IMR-90 (cell line): ENCODE data around the gene COL25A1. TPM values are rescaled to one million over a fixed set of nuclear protein-coding genes. Genes with fewer than 3 reads are reported as not detected.

ENCODE experiments used
- ATAC-seq: fragments of 200-7000 bp; cut with Tn5 transposase; 2 replicates; pipeline ENCODE4 v1.9.1; 2020; ENCODE audit warnings: low read depth, mild to moderate bottlenecking, moderate library complexity
- BruUV-seq: library from RNA; stranded (reverse); fragments of 400-500 nt; replicated peaks from 2 replicates; lab custom pipeline; 2021; lab: Mats Ljungman, UMichigan
- CTCF ChIA-PET: fragments of 300-600 bp; formaldehyde crosslinking; extraction: SDS; loops from one replicate; lab custom pipeline; 2021; ENCODE audit warnings: antibody characterized with exemption; lab: Yijun Ruan, JAX
- POLR2A ChIA-PET: fragments of 300-600 bp; sonication (Branson Sonifier 250); formaldehyde crosslinking; loops from one replicate; lab custom pipeline; 2022; ENCODE audit warnings: antibody characterized with exemption; ENCODE audit not compliant: unreplicated experiment; lab: Charles Lee
- DNase-seq: peaks from one replicate; pipeline ENCODE4 v3.0.0; 2013
- H2AFZ ChIP-seq: replicated peaks from 2 replicates; pipeline ENCODE3; 2013; ENCODE audit warnings: low read length, mild to moderate bottlenecking; ENCODE audit not compliant: poor library complexity
- H2AK5ac ChIP-seq: 2 replicates; pipeline ENCODE4 v1.6.1; 2013; ENCODE audit warnings: low read depth, low read length, inconsistent platforms
- H2AK9ac ChIP-seq: replicated peaks from 2 replicates; pipeline ENCODE3; 2013; ENCODE audit warnings: mild to moderate bottlenecking, low read depth, low read length, moderate library complexity; ENCODE audit not compliant: poor library complexity
- H2BK120ac ChIP-seq: 2 replicates; pipeline ENCODE4 v1.6.1; 2013; ENCODE audit warnings: low read depth, low read length, inconsistent platforms
- H2BK15ac ChIP-seq: 3 replicates; pipeline ENCODE4 v1.6.1; 2013; ENCODE audit warnings: low read depth, low read length, inconsistent platforms
- H2BK20ac ChIP-seq: 2 replicates; pipeline ENCODE4 v1.6.1; 2013; ENCODE audit warnings: low read depth, mild to moderate bottlenecking, inconsistent platforms, low read length, moderate library complexity
- H2BK5ac ChIP-seq: 2 replicates; pipeline ENCODE4 v1.6.1; 2013; ENCODE audit warnings: mild to moderate bottlenecking, low read depth, low read length, inconsistent platforms; ENCODE audit not compliant: poor library complexity, severe bottlenecking
- H3K14ac ChIP-seq: replicated peaks from 2 replicates; pipeline ENCODE4 v1.6.1; 2013; ENCODE audit warnings: low read depth, low read length, inconsistent platforms
- H3K18ac ChIP-seq: 2 replicates; pipeline ENCODE4 v1.6.1; 2013; ENCODE audit warnings: low read depth, low read length, control low read depth
- H3K23ac ChIP-seq: 2 replicates; pipeline ENCODE4 v1.6.1; 2013; ENCODE audit warnings: low read depth, low read length, inconsistent platforms
- H3K27ac ChIP-seq: 2 replicates; pipeline ENCODE4 v1.5.1; 2013; ENCODE audit warnings: mild to moderate bottlenecking, control low read depth, low read length; ENCODE audit not compliant: insufficient read depth
- H3K27me3 ChIP-seq: 2 replicates; pipeline ENCODE4 v1.6.1; 2013; ENCODE audit warnings: low read length; ENCODE audit not compliant: control insufficient read depth, insufficient read depth
- H3K36me3 ChIP-seq: 2 replicates; pipeline ENCODE4 v1.6.1; 2013; ENCODE audit warnings: low read length, mixed read lengths; ENCODE audit not compliant: control insufficient read depth, insufficient read depth
- H3K4ac ChIP-seq: 2 replicates; pipeline ENCODE4 v1.6.1; 2013; ENCODE audit warnings: low read depth, low read length, inconsistent platforms
- H3K4me1 ChIP-seq: 2 replicates; pipeline ENCODE4 v1.6.1; 2013; ENCODE audit warnings: low read length, mixed read lengths; ENCODE audit not compliant: control insufficient read depth, insufficient read depth
- H3K4me2 ChIP-seq: 2 replicates; pipeline ENCODE4 v1.6.1; 2013; ENCODE audit warnings: low read depth, mild to moderate bottlenecking, control low read depth, low read length, moderate library complexity
- H3K4me3 ChIP-seq: 2 replicates; pipeline ENCODE4 v1.5.1; 2013; ENCODE audit warnings: low read depth, mild to moderate bottlenecking, control low read depth, low read length, moderate library complexity; ENCODE audit not compliant: insufficient read depth
- H3K56ac ChIP-seq: 2 replicates; pipeline ENCODE4 v1.6.1; 2013; ENCODE audit warnings: low read length, inconsistent platforms; ENCODE audit not compliant: insufficient read depth; ENCODE audit errors: extremely low read depth
- H3K79me1 ChIP-seq, 2 experiments: 2 replicates each; pipeline ENCODE4 v1.6.1; 2013; ENCODE audit warnings: low read length in 2 of 2, inconsistent platforms in 1 of 2, low read depth in 1 of 2
- H3K9ac ChIP-seq: 2 replicates; pipeline ENCODE4 v1.6.1; 2013; ENCODE audit warnings: low read depth, low read length, control low read depth
- H3K9me1 ChIP-seq: 2 replicates; pipeline ENCODE4 v1.6.1; 2013; ENCODE audit warnings: low read length, inconsistent platforms; ENCODE audit not compliant: insufficient read depth
- H3K9me3 ChIP-seq: 2 replicates; pipeline ENCODE4 v1.6.1; 2013; ENCODE audit warnings: low read length; ENCODE audit not compliant: control insufficient read depth, insufficient read depth
- H4K20me1 ChIP-seq: 2 replicates; pipeline ENCODE4 v1.6.1; 2013; ENCODE audit warnings: low read length, inconsistent platforms; ENCODE audit not compliant: insufficient read depth
- H4K5ac ChIP-seq: 2 replicates; pipeline ENCODE4 v1.6.1; 2013; ENCODE audit warnings: mild to moderate bottlenecking, low read depth, low read length, control low read depth
- H4K8ac ChIP-seq, 2 experiments: 2 replicates each; pipeline ENCODE4 v1.6.1; 2013; ENCODE audit warnings: low read depth in 2 of 2, low read length in 2 of 2, control low read depth in 1 of 2, inconsistent platforms in 1 of 2
- H4K91ac ChIP-seq: 2 replicates; pipeline ENCODE4 v1.6.1; 2013; ENCODE audit warnings: low read depth, low read length, inconsistent platforms; ENCODE audit not compliant: insufficient read depth
- BHLHE40 ChIP-seq: fragments of 150-350 bp; IDR thresholded peaks from 2 replicates; pipeline ENCODE4 v1.6.1; 2016; ENCODE audit warnings: mild to moderate bottlenecking, low read depth, low read length
- CEBPB ChIP-seq: IDR thresholded peaks from 2 replicates; pipeline ENCODE4 v1.6.1; 2012; ENCODE audit warnings: low read depth, low read length, improper control_type of control experiment
- CHD1 ChIP-seq: IDR thresholded peaks from 2 replicates; pipeline ENCODE4 v1.6.1; 2012; ENCODE audit warnings: low read depth, low read length, improper control_type of control experiment
- FOS ChIP-seq: fragments of 150-350 bp; IDR thresholded peaks from 2 replicates; pipeline ENCODE4 v1.6.1; 2016; ENCODE audit warnings: low read depth, low read length
- MAZ ChIP-seq: IDR thresholded peaks from 2 replicates; pipeline ENCODE4 v1.6.1; 2012; ENCODE audit warnings: low read depth, mild to moderate bottlenecking, low read length, improper control_type of control experiment, moderate library complexity, borderline replicate concordance
- MXI1 ChIP-seq: IDR thresholded peaks from 2 replicates; pipeline ENCODE4 v1.6.1; 2012; ENCODE audit warnings: low read depth, mild to moderate bottlenecking, low read length, moderate library complexity, borderline replicate concordance
- NFE2L2 ChIP-seq: fragments of 150-350 bp; IDR thresholded peaks from 2 replicates; pipeline ENCODE4 v1.6.1; 2016; ENCODE audit warnings: low read depth, mild to moderate bottlenecking, low read length
- POLR2A ChIP-seq: IDR thresholded peaks from 2 replicates; pipeline ENCODE4 v1.6.1; 2012; ENCODE audit warnings: mild to moderate bottlenecking, low read depth, low read length
- RAD21 ChIP-seq: IDR thresholded peaks from 2 replicates; pipeline ENCODE4 v1.6.1; 2012; ENCODE audit warnings: low read length, improper control_type of control experiment
- RCOR1 ChIP-seq: IDR thresholded peaks from 2 replicates; pipeline ENCODE4 v1.6.1; 2012; ENCODE audit warnings: mild to moderate bottlenecking, low read length, improper control_type of control experiment; ENCODE audit not compliant: insufficient replicate concordance
- RFX5 ChIP-seq: IDR thresholded peaks from 2 replicates; pipeline ENCODE4 v1.8.0; 2012; ENCODE audit warnings: low read depth, mild to moderate bottlenecking, low read length, moderate library complexity
- SMC3 ChIP-seq: fragments of 150-350 bp; IDR thresholded peaks from 2 replicates; pipeline ENCODE4 v1.6.1; 2016; ENCODE audit warnings: low read depth, mild to moderate bottlenecking, antibody characterized with exemption, low read length, moderate library complexity
- WGBS, 2 experiments: methylation state at CpG; one replicate each; pipeline versions ENCODE4 v1.1.5 to v1.1.7; 2013; ENCODE audit warnings: missing lambda C conversion rate in 2 of 2; ENCODE audit not compliant: insufficient read length in 1 of 2; ENCODE audit errors: extremely low coverage in 2 of 2; 5-methylcytosine and 5-hydroxymethylcytosine counted together
- dilution Hi-C: fragments of 300-500 bp; cut with HindIII; formaldehyde crosslinking; loops from one replicate; pipeline ENCODE4 v1.14.3; 2018; ENCODE audit warnings: low sequenced_read_pairs; ENCODE audit not compliant: unreplicated experiment
- in situ Hi-C: fragments of 300-500 bp; cut with MboI; formaldehyde crosslinking; loops from 3 replicates; pipeline ENCODE4 v1.14.3; 2019; ENCODE audit warnings: low sequenced_read_pairs, inconsistent platforms, mixed read lengths
- intact Hi-C: fragments of 100-400 bp; cut with micrococcal nuclease; formaldehyde crosslinking; loops from 2 replicates; pipeline ENCODE4 v1.10.0; 2022
- polyA plus RNA-seq, 3 experiments: library from polyadenylated mRNA; depleted of rRNA; stranded (reverse); fragments of >200 nt; gene quantifications; 2 replicates each; pipeline ENCODE4 v1.2.3, GENCODE V29; 2012; ENCODE audit warnings: low replicate concordance in 1 of 3
- total RNA-seq: library from RNA; depleted of rRNA; stranded (reverse); fragments of >200 nt; gene quantifications from 2 replicates; pipeline ENCODE4 v1.2.3, GENCODE V29; 2012
- TF ChIP-seq, protein P1 (sequence below): fragments of 150-350 bp; IDR thresholded peaks from 2 replicates; pipeline ENCODE4 v1.6.1; 2016; ENCODE audit warnings: low read depth, mild to moderate bottlenecking, low read length, moderate library complexity, borderline replicate concordance
- TF ChIP-seq, protein P2 (sequence below): fragments of 150-350 bp; IDR thresholded peaks from 2 replicates; pipeline ENCODE4 v1.6.1; 2017; ENCODE audit warnings: mild to moderate bottlenecking, antibody characterized with exemption, low read length, low read depth
- TF ChIP-seq, protein P3 (sequence below): conservative IDR thresholded peaks from 2 replicates; pipeline ENCODE4 v1.5.1; 2012; ENCODE audit warnings: mild to moderate bottlenecking, low read depth, low read length, improper control_type of control experiment

Gene COL25A1
- total and polyA plus RNA-seq, 2 of the 4 experiments (the other 2 are of a cell fraction) = under 0.01 to 0.05 TPM

DNA sequence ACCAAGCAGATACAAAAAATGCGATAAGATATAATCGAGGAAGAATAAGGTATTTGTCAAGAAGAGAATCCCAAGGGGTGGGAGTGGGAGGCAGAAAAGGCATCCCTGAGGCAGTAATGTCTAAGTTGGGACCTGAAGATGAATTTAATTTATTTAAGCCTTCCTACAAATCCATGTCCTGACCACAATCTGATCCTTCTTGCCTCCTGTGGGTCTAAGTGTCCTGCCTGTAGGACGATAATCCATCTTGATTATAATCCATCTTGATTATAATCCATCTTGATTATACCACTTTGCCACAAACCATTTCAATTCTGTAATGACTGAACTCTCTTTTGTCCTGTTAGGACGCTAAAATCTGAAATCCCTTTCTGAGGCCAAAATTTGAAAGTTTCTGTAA, 130.2 kb downstream of the COL25A1 start:
- Histone ChIP-seq H4K5ac (no peak overlapping the region), H3K27ac (no peak overlapping the region), H4K91ac (no peak overlapping the region), H2BK20ac (no peak overlapping the region), H3K79me1 (no peaks in the 10 kb centered on the region), H3K4me3 (no peak overlapping the region), H3K56ac (no peak overlapping the region), H3K9me1 (no peaks in the 10 kb centered on the region), H3K4me1 (no peaks in the 10 kb centered on the region), H2BK120ac (no peak overlapping the region), H3K9ac (no peak overlapping the region), H2AFZ (no peak overlapping the region), H4K8ac (no peak overlapping the region), H3K4ac (no peak overlapping the region), H2BK15ac (no peak overlapping the region), H3K9me3 (no peaks in the 10 kb centered on the region), H3K27me3 (no peaks in the 10 kb centered on the region; the same call in none of the 2 replicates), H3K36me3 (no peaks in the 10 kb centered on the region), H3K14ac (no peak overlapping the region), H2BK5ac (no peak overlapping the region), H4K20me1 (no peaks in the 10 kb centered on the region), H2AK5ac (no peak overlapping the region), H3K4me2 (no peak overlapping the region), H2AK9ac (no peak overlapping the region), H3K18ac (no peak overlapping the region), H3K23ac (no peak overlapping the region)
- in situ Hi-C loops = no loop called here
- ChIA-PET POLR2A (no interaction called here), CTCF (no interaction called here)
- no TSS peak for BruUV-seq
- WGBS, 2 experiments = no CpG with 5 or more reads among the region's 4 CpGs
- dilution Hi-C loops = no loop called here
- TF ChIP-seq POLR2A (no peak), FOS (no peak), MAZ (no peak), MXI1 (no peak), NFE2L2 (no peak), BHLHE40 (no peak), RCOR1 (no peak), SMC3 (no peak), RFX5 (no peak), CEBPB (no peak), CHD1 (no peak), RAD21 (no peak)
- TF ChIP-seq, protein P1, sequence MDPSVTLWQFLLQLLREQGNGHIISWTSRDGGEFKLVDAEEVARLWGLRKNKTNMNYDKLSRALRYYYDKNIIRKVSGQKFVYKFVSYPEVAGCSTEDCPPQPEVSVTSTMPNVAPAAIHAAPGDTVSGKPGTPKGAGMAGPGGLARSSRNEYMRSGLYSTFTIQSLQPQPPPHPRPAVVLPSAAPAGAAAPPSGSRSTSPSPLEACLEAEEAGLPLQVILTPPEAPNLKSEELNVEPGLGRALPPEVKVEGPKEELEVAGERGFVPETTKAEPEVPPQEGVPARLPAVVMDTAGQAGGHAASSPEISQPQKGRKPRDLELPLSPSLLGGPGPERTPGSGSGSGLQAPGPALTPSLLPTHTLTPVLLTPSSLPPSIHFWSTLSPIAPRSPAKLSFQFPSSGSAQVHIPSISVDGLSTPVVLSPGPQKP = no peak
- TF ChIP-seq, protein P2, sequence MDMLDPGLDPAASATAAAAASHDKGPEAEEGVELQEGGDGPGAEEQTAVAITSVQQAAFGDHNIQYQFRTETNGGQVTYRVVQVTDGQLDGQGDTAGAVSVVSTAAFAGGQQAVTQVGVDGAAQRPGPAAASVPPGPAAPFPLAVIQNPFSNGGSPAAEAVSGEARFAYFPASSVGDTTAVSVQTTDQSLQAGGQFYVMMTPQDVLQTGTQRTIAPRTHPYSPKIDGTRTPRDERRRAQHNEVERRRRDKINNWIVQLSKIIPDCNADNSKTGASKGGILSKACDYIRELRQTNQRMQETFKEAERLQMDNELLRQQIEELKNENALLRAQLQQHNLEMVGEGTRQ = no peak
- TF ChIP-seq, protein P3, sequence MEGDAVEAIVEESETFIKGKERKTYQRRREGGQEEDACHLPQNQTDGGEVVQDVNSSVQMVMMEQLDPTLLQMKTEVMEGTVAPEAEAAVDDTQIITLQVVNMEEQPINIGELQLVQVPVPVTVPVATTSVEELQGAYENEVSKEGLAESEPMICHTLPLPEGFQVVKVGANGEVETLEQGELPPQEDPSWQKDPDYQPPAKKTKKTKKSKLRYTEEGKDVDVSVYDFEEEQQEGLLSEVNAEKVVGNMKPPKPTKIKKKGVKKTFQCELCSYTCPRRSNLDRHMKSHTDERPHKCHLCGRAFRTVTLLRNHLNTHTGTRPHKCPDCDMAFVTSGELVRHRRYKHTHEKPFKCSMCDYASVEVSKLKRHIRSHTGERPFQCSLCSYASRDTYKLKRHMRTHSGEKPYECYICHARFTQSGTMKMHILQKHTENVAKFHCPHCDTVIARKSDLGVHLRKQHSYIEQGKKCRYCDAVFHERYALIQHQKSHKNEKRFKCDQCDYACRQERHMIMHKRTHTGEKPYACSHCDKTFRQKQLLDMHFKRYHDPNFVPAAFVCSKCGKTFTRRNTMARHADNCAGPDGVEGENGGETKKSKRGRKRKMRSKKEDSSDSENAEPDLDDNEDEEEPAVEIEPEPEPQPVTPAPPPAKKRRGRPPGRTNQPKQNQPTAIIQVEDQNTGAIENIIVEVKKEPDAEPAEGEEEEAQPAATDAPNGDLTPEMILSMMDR = no peak
- no peak for ATAC-seq
- DNase-seq = no peak
- intact Hi-C loops = no loop called here
